ENCODE data around the gene STAC2.
"Not testable (repeated sequence)": the region's sequence is repeated elsewhere in the genome, so short reads cannot be mapped to it uniquely, and the experiment has no call there.

Gene STAC2

DNA sequence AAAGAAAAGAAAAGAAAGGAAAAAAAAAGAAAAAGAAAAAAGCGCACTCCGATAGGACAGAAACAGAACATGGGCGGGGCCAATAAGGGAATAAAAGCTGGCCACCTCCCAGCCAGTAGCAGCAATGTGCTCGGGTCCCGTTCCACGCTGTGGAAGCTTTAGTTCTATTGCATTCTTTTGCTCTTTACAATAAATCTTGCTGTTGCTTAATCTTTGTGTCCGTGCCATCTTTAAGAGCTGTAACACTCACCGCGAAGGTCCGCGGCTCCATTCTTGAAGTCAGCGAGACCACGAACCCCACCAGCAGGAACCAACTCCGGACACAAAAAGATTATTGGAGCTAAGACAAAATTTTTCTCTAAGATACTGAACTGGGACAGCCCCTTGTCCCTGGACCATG is 56.6 kb downstream of the STAC2 start:
- TF ChIP-seq, protein P1, sequence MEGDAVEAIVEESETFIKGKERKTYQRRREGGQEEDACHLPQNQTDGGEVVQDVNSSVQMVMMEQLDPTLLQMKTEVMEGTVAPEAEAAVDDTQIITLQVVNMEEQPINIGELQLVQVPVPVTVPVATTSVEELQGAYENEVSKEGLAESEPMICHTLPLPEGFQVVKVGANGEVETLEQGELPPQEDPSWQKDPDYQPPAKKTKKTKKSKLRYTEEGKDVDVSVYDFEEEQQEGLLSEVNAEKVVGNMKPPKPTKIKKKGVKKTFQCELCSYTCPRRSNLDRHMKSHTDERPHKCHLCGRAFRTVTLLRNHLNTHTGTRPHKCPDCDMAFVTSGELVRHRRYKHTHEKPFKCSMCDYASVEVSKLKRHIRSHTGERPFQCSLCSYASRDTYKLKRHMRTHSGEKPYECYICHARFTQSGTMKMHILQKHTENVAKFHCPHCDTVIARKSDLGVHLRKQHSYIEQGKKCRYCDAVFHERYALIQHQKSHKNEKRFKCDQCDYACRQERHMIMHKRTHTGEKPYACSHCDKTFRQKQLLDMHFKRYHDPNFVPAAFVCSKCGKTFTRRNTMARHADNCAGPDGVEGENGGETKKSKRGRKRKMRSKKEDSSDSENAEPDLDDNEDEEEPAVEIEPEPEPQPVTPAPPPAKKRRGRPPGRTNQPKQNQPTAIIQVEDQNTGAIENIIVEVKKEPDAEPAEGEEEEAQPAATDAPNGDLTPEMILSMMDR (IDR thresholded peaks at IDR 0.05; ENCODE audit: low read depth, low read length), result no peak
- no peak overlapping the region for H3K4me3 ChIP-seq (ENCODE audit: low read depth, low read length)

DNA sequence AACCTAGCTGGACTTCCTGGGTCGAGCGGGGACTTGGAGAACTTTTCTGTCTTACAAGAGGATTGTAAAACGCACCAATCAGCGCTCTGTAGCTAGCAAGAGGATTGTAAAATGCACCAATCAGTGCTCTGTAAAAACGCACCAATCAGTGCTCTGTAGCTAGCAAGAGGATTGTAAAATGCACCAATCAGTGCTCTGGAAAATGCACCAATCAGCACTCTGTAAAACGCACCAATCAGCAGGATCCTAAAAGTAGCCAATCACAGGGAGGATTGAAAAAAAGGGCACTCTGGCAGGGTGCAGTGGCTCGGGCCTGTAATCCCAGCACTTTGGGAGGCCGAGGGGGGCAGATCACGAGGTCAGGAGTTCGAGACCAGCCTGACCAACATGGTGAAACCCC is 57.2 kb downstream of the STAC2 start:
- H3K4me3 ChIP-seq (ENCODE audit: low read depth, low read length), result not testable (repeated sequence)

DNA sequence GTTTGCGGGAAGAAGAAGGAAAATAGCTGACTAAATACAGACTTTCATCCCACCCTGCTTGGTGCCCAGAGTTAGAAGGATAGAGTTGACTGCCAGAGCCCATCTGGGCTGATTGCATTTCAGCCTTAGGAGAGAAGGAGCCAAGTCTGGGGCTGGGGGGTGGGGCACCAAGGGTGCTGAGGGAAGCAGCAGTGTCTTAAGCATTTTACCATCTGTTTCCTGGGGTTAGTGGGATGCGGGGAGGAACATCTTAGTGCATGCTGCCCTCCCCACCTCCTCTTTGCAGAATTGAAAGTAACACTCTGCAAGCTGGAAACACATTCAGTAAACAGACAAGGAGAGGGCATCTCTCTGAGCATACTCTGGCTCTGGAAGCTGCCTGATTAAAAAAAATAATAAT is 58.3 kb downstream of the STAC2 start:
- TF ChIP-seq, protein P1 (IDR thresholded peaks at IDR 0.05; ENCODE audit: low read depth, low read length), result no peak
- no peak overlapping the region for H3K4me3 ChIP-seq (ENCODE audit: low read depth, low read length)

DNA sequence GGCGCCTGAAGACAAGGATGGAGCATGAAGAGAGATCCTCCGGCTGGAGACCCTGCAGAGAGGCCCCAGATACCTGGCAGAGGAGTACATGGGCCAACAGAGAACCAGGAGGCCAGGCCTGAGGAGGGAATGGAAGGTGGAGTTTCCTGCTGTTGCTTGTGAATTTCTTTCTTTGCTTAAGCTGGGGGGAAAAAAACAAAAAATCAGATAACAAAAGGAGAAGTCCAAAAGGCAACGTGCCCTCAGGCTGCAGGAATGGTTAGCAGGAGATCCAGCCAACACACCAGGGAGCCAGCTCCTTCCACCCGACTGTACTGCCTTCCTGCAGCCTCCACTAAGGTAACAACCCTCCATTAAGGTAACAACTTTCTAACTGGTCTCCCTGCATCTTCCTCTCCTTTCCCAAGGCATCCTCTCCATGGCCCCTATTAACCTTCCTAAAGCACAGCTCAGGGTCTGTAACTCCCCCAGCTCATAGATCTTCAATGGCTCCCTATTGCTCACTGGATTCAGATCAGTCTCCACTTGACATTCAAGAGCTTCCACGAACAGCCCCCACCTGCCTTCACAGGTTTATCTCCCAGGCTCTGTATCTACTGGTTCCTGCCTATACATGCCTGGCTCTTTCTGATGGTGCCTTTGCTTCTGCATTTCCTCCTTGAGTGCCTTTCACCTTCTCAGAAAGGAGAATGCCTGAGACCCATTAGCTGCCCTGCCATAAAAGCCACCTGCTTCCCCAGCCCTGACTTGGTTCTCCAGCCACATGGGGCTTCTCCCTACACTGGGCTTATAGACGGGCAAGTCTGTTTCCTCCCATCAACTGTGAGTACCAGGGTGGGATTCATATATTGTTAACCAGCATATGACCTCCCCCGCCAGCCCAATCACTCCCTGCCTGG is 59.1 kb downstream of the STAC2 start:
- TF ChIP-seq, protein P1 (IDR thresholded peaks at IDR 0.05; ENCODE audit: low read depth, low read length), result no peak
- no peak overlapping the region for H3K4me3 ChIP-seq (ENCODE audit: low read depth, low read length)

DNA sequence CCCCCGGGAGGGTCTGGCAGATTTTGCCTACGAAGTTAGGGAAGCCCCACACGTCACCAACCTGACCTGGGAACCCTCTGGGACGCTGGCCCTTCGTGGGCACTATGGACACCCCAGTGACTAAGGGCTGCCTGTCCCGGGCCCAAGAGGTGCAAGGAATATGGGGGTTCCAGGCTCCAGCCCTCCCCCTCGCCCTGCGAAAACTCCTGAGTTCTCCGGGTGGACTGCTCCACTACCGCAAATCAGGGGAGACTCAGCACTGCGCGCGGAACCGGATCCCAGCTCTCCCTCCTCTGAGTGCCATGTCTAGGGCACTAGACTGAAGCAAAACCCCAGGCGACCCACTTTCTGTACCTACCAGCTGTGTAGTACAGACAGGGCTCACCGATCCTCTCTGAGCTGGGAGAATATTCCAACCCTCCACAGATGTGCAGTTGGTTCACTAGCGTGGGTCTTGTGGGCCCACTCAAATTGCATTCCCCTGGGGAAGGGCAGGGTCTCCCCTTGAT is 59.9 kb downstream of the STAC2 start, which contains the start of gene ARL5C:
Gene ARL5C (minus strand): TSS at position 321 of the 509 bp plus-strand sequence. CDS start 401 bp downstream, outside the sequence.
- TF ChIP-seq, protein P1 (IDR thresholded peaks at IDR 0.05; ENCODE audit: low read depth, low read length), result no peak
- peak within 1 kb of the TSS; percentile 58 for H3K4me3 ChIP-seq (ENCODE audit: low read depth, low read length)

DNA sequence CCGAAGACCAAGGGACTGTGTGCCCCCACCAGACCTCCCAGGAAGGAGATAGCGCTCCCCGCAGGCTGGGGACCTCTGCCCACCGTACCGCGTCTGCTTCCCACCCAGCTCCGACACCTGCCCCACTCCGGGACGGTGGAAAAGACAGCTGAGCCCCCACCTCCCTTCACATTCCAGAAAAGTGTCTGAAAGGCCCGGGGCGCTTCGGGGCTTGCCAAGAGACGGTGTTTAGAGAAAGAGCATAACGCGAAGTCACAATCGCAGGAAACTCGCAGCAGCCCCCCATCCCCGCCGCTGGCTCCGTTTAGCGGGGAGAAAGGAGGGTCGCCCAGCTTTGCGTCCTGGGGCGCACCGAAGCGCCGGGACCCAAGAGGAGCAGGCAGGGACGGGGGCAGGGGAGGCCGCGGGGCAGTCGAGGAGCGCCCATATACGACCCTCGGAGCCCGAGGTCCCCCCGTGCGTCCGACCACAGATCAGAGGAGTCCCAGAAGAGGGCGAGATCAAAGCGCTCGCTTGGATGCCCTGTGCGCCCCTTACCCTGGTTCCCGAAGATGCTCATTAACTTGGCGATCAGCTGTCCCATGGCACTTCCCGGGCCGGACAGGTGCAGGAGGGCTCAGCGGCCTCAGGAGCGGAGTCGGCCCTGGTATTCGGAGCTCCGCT is 60.4 kb downstream of the STAC2 start:
- H3K4me3 ChIP-seq (ENCODE audit: low read depth, low read length), result peak overlapping the region; percentile 58
- TF ChIP-seq, protein P1 (IDR thresholded peaks at IDR 0.05; ENCODE audit: low read depth, low read length), result no peak

DNA sequence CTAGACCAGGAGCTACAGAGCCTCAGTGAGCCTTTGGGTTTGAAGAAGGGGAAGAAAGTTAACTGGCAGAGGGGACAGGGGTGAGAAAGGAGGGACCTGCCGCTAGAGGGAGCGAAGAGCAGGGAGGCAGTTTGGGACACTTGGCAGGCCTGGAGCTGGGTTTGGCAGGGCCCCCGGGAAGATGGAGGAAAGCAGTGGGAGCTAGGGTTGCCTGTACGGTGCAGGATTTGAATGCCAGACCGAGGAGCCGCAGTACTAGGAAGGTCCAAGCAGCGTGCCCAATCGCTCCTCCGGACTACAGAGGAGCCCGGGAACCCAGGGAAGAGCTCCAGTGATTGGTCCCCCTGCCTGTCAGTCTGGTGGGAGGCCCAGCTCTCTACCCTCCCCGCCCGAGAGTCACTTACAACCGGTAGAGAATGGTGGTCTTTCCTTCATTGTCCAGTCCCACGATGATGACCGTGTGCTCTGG is 61.0 kb downstream of the STAC2 start:
- TF ChIP-seq, protein P1 (IDR thresholded peaks at IDR 0.05; ENCODE audit: low read depth, low read length), result peak; percentile 94

More for the DNA sequence above, 61.0 kb downstream of the STAC2 start:
- H3K4me3 ChIP-seq (ENCODE audit: low read depth, low read length), result peak overlapping the region; percentile 58

All from WI38 (cell line).